Activated B cell treated with CpG ODN at 0.5 μM for 24 hours (primary cell): ENCODE data around the gene ABI3BP. TPM values are rescaled to one million over a fixed set of nuclear protein-coding genes. Genes with fewer than 3 reads are reported as not detected.

Source experiments
- ATAC-seq: fragments of 200-7000 bp; cut with Tn5 transposase; one replicate; pipeline ENCODE4 v1.10.0; 2021; ENCODE audit warnings: low read depth, mild to moderate bottlenecking, moderate library complexity
- CTCF ChIA-PET: fragments of 350-600 bp; sonication (Branson Sonifier 250); formaldehyde crosslinking; loops from one replicate; lab custom pipeline; 2021; ENCODE audit warnings: antibody characterized with exemption; lab: Charles Lee
- POLR2A ChIA-PET: fragments of 350-600 bp; sonication (Branson Sonifier 250); formaldehyde crosslinking; loops from one replicate; lab custom pipeline; 2021; ENCODE audit warnings: antibody characterized with exemption; lab: Charles Lee
- DNase-seq: peaks from one replicate; pipeline ENCODE4 v3.0.0; 2022
- H3K27ac Mint-ChIP-seq: one replicate; pipeline ENCODE4 v1.8.0; 2020; ENCODE audit warnings: mixed read lengths
- H3K27me3 Mint-ChIP-seq: one replicate; pipeline ENCODE4 v1.8.0; 2021; ENCODE audit warnings: mixed read lengths
- H3K36me3 Mint-ChIP-seq: one replicate; pipeline ENCODE4 v1.8.0; 2021; ENCODE audit warnings: low read depth, mixed read lengths
- H3K4me1 Mint-ChIP-seq: one replicate; pipeline ENCODE4 v1.8.0; 2021; ENCODE audit warnings: mixed read lengths
- H3K4me3 Mint-ChIP-seq: one replicate; pipeline ENCODE4 v1.8.0; 2020; ENCODE audit warnings: mild to moderate bottlenecking, mixed read lengths
- H3K9me3 Mint-ChIP-seq: one replicate; pipeline ENCODE4 v1.8.0; 2020; ENCODE audit warnings: mixed read lengths
- intact Hi-C: fragments of 100-400 bp; cut with micrococcal nuclease; formaldehyde crosslinking; loops from one replicate; pipeline ENCODE4 v1.15.1; 2024
- total RNA-seq: library from RNA; stranded (reverse); gene quantifications from 2 replicates; pipeline ENCODE4 v1.2.3, GENCODE V29; 2022
- TF ChIP-seq, protein P1 (sequence below): fragments of 200-600 bp; IDR thresholded peaks from one replicate; pipeline ENCODE4 v1.8.0; 2022; ENCODE audit warnings: antibody characterized with exemption, mild to moderate bottlenecking

The ABI3BP gene
- total RNA-seq, 1 donor from 2014 or later: not detected

DNA sequence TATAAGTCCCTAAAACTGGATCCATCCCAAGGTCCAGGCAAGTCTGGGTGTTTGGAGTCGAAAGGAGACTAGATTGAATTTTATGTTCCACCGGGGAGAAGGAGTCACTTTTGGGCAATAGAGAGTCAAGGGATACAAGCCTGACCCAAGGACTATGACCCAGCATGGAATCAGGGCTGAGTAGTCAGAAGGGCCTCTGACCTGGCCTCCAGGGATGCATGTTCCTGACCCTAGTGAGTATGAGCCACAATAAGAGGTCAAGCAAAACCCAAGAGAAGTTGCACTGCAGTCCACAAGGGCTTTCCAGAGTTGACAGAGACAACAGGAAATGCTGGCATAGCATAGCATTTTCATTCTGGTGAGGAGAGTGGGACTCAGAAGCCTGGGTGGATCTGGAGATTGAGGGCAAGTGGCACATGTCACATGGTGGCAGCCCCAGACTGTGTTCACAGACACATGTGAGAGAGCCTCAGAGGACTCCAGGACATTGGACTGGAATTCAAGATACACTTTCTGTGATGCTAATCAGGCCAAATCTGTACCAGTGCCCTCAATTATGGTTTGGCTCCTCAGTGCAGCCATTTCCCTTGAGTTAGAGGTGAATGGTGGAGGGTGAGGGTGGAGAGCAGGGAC lies 217.0 kb downstream of the ABI3BP start:
- H3K27me3 Mint-ChIP-seq: no peaks in the 10 kb centered on the region
- H3K36me3 Mint-ChIP-seq: no peaks in the 10 kb centered on the region
- no peak overlapping the region for H3K27ac Mint-ChIP-seq
- TF ChIP-seq, protein P1, sequence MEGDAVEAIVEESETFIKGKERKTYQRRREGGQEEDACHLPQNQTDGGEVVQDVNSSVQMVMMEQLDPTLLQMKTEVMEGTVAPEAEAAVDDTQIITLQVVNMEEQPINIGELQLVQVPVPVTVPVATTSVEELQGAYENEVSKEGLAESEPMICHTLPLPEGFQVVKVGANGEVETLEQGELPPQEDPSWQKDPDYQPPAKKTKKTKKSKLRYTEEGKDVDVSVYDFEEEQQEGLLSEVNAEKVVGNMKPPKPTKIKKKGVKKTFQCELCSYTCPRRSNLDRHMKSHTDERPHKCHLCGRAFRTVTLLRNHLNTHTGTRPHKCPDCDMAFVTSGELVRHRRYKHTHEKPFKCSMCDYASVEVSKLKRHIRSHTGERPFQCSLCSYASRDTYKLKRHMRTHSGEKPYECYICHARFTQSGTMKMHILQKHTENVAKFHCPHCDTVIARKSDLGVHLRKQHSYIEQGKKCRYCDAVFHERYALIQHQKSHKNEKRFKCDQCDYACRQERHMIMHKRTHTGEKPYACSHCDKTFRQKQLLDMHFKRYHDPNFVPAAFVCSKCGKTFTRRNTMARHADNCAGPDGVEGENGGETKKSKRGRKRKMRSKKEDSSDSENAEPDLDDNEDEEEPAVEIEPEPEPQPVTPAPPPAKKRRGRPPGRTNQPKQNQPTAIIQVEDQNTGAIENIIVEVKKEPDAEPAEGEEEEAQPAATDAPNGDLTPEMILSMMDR: no peak
- intact Hi-C loops: no loop called here
- H3K4me3 Mint-ChIP-seq: no peak overlapping the region
- ChIA-PET POLR2A (no interaction called here), CTCF (no interaction called here)
- ATAC-seq: no peak
- H3K9me3 Mint-ChIP-seq: peaks cover 2% of the 10 kb centered on the region
- DNase-seq: no peak
- no peaks in the 10 kb centered on the region for H3K4me1 Mint-ChIP-seq

DNA sequence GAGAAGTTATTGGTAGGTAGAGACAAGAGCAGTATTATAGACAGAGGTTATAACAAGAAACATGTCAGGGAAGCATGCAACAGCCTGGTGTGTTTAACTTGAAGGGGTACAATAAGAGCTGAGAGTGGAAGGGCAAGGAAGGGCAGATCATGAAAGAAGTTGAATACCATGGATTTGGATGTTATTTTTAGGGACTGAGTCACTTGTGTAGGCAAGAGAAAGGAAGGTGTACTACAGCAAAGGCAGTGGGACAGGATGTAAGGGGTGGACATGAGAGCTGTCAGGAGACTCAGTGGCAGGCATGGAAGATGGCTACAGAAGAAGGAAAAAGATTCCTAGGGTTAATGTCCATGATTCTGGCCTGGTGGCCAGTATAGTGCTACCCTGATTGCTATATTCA lies 217.6 kb downstream of the ABI3BP start:
- DNase-seq (no peak), ATAC-seq (no peak)
- TF ChIP-seq, protein P1: no peak
- no peaks in the 10 kb centered on the region for H3K36me3 Mint-ChIP-seq
- CTCF ChIA-PET: no interaction called here
- no peaks in the 10 kb centered on the region for H3K4me1 Mint-ChIP-seq
- intact Hi-C loops: no loop called here
- H3K27ac Mint-ChIP-seq: no peak overlapping the region
- no peaks in the 10 kb centered on the region for H3K27me3 Mint-ChIP-seq
- peaks cover 2% of the 10 kb centered on the region for H3K9me3 Mint-ChIP-seq
- POLR2A ChIA-PET: no interaction called here
- H3K4me3 Mint-ChIP-seq: no peak overlapping the region

DNA sequence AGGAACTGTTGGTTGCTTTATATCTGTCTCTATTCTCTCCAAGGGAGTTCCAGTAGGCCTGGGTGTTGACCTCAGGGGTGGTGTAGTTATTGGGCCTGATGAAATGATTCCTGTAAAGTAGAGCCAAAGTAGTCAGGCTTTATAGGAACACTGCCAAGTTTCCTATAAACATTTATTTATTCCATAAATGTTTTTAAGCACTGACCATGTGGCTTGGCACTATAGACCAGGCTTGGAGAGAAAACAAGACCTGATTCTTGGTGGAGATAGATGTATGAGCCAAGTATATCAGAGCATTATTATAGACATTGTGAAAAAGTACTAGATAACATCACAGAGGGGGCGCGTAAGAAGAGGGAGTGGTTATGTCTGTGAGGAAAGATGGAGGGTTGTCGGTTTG lies 218.0 kb downstream of the ABI3BP start:
- CTCF ChIA-PET: no interaction called here
- no peaks in the 10 kb centered on the region for H3K4me1 Mint-ChIP-seq
- no peaks in the 10 kb centered on the region for H3K27me3 Mint-ChIP-seq
- H3K4me3 Mint-ChIP-seq: no peak overlapping the region
- DNase-seq (no peak), ATAC-seq (no peak)
- POLR2A ChIA-PET: no interaction called here
- H3K27ac Mint-ChIP-seq: no peak overlapping the region
- H3K9me3 Mint-ChIP-seq: peaks cover 2% of the 10 kb centered on the region
- H3K36me3 Mint-ChIP-seq: no peaks in the 10 kb centered on the region
- intact Hi-C loops: no loop called here
- TF ChIP-seq, protein P1: no peak

DNA sequence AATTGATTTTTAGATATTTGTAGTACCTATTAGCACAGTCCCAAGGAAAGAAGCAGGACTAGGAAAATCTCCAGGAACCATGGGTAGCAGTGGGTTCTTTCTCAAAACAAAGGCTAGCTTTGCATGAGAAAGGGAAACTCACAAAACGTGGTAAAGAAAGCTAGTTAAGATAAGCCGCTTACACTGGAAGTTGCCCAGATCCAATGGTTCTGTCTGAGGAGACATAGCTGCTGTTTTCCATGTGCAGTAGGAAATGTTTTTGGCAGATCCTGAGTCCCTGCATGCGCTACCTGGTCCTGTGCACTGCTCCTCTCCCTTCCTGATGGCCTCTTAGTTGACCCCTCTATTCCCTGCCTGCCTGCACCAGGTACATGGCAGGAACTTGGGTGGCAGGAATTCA lies 223.5 kb downstream of the ABI3BP start:
- peaks cover 5% of the 10 kb centered on the region for H3K27me3 Mint-ChIP-seq
- ChIA-PET CTCF (no interaction called here), POLR2A (no interaction called here)
- TF ChIP-seq, protein P1: no peak
- H3K4me1 Mint-ChIP-seq: no peaks in the 10 kb centered on the region
- no peak for ATAC-seq
- H3K27ac Mint-ChIP-seq: no peak overlapping the region
- no peak for DNase-seq
- intact Hi-C loops: no loop called here
- no peaks in the 10 kb centered on the region for H3K36me3 Mint-ChIP-seq
- H3K4me3 Mint-ChIP-seq: no peak overlapping the region
- peaks cover 2% of the 10 kb centered on the region for H3K9me3 Mint-ChIP-seq

DNA sequence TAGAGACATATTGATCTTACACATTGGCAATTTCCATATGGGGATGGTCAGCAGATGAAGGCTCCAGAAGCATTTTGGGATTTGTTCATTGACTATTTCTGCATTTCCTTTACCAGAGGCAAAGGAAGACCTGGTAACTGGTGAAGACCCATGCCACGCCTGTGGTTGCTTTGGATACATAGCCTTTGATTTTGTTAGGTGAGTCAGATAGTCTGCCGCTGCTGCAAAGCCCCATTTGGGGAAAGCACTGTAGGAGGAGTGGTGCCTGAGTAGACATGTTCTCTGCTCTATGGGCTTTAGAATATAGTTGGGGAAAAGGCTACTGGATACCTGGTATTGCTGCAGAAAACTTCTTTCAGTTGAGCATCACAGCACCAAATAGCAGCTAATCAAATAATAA lies 227.2 kb downstream of the ABI3BP start:
- Mint-ChIP-seq H3K27me3 (peaks cover 7% of the 10 kb centered on the region), H3K36me3 (no peaks in the 10 kb centered on the region), H3K9me3 (no peaks in the 10 kb centered on the region), H3K27ac (no peak overlapping the region), H3K4me1 (no peaks in the 10 kb centered on the region), H3K4me3 (no peak overlapping the region)
- ChIA-PET POLR2A (no interaction called here), CTCF (no interaction called here)
- DNase-seq (no peak), ATAC-seq (no peak)
- intact Hi-C loops: no loop called here
- TF ChIP-seq, protein P1: no peak
